HG02759 (cell line): Measurements from ENCODE around the gene DNAAF3.
A peak's percentile ranks its signal among the peaks of the same experiment; 100 is the strongest.
"Not testable (repeated sequence)": the region's sequence is repeated elsewhere in the genome, so short reads cannot be mapped to it uniquely, and the experiment has no call there.

Experiments used
- ATAC-seq: cut with Tn5 transposase; IDR thresholded peaks from one replicate; pipeline ENCODE4 v1.9.1; 2021; ENCODE audit warnings: mild to moderate bottlenecking, moderate library complexity; ENCODE audit not compliant: unreplicated experiment

DNAAF3 gene

DNA sequence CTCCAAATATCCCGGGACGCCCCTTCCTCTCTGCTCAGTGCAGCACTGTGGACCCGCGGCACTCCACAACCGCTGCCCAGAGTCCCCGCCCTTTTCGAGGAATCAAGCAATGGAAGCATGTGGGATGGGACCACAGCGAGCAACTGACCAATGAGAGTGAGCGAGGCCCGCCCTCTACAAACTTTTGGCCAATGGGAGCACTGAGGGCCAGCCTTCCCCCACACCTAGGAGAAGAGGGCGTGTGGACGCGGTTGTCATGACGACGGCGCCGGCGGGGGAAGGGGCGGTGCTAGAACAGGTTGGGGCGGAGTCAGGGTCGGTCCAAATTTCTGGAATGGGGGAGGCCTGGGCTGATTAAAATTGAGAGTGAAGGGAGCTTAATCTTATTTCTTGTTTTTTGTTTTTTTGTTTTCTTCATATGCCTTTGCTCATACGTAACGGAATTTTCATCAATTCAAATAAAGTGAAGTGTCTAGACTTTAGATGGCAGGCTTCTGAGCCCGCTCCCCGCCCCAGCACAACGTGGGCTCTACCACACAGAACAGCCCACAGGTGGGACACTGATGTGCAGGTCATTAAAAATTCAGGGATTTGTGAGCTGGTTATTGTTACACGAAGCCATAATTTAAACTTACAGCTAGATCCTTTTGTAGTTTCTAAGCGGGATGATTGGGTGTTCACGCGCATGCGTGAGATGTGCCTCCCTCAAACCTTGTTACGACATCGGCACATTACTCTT, at the start of gene DNAAF3:
DNAAF3 (minus strand) TSS at position 84 of the 739 bp plus-strand sequence. CDS start 200 bp downstream, outside the sequence.
- peak; percentile 87 for ATAC-seq

GRCh38 chr19:55213547-55213946, 47.1 kb upstream of the DNAAF3 start:
- no peak for ATAC-seq

GRCh38 chr19:55212447-55212846, 46.0 kb upstream of the DNAAF3 start:
- ATAC-seq = no peak

DNA sequence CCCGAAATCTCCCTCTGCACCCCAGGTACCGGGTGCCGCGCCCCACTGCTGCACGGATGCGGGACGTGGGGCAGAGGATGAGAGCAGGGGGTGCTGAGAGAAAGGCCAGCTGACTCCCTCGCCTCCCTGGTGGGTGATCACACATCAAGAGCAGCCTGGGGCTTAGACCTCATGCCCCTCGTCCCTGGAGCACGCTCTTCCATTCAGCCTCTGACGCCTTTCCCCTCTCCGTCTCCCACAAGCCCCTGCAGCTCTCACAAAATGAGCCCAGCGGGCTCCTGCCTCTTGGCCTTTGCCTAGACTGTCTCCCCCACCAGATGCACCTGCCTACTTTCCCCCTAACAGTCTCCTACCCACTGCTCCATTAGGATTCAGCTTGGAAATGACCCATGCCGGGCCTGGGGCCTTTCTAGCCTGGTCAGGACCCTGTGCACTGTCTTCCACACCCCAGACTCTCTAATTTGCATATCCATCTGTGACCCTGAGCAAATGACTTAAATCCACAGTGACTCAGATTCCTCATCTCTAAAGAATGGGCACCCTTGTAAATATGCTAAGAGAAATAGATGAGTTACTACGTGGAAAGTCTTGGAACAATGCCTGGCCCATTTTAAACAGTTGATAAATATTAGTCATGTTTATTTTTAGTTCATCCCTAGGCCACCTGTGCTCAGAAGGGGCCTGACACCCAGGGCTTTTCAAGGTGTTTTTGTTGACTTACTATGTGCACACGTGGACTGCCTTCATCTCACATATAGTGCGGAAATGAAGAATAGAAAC, 43.5 kb upstream of the DNAAF3 start:
- ATAC-seq = no peak

GRCh38 chr19:55208880-55209692, 42.7 kb upstream of the DNAAF3 start, which contains the start of gene PTPRH:
Gene PTPRH (minus strand): TSS chr19:55209501. CDS start chr19:55209433, 68 bp downstream.
- ATAC-seq = no peak

GRCh38 chr19:55206664-55207500, 40.5 kb upstream of the DNAAF3 start:
- no peak for ATAC-seq

DNA sequence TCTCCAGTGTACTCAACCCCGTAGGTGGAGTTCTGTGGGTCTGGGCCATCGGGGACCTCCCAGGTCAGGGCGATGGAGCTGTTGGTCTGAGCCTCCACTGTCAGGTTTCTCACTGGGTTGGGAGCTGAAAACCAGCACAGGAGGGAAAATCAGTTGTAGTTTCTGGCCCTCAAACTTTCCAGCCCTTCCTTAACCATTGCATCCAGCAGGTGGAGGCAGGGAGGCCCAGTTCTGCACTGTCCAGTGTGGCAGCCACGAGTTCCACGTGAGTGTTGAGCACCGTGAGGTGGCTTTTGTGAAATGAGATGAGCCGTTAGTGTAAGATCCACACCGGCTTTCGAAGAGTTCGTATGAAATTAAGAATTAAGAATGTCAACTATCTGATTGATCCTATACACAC, 35.8 kb upstream of the DNAAF3 start:
- not testable (repeated sequence) for ATAC-seq

- no peak for ATAC-seq
Observed at GRCh38 chr19:55199620-55200204, 33.3 kb upstream of the DNAAF3 start.

- ATAC-seq = no peak
Observed at GRCh38 chr19:55198651-55199050, 32.2 kb upstream of the DNAAF3 start.

- no peak for ATAC-seq
Observed at GRCh38 chr19:55197528-55197927, 31.1 kb upstream of the DNAAF3 start.

- ATAC-seq = no peak
Observed at GRCh38 chr19:55196803-55197202, 30.4 kb upstream of the DNAAF3 start.

- no peak for ATAC-seq
Observed at GRCh38 chr19:55193481-55193880, 27.1 kb upstream of the DNAAF3 start.

DNA sequence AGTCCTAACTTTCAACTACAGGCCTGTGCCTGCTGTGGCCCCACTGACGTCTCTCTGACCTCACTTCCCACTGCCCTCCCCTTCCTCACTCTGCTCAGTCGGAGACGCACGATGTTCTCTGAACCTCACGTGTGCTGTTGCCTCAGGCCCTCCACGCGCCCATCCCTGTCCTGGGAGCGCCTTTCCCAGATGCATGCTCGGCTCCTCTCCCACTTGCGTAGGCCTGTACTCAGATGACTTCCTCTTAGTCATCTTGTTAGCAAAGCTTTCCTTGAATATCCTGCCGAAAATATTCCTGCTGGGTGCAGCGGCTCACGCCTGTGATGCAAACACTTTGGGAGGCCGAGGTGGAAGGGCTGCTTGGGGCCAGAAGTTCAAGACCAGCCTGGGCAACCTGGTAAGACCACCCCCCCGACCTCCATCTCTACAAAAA, 23.0 kb upstream of the DNAAF3 start:
- no peak for ATAC-seq

- no peak for ATAC-seq
Observed at GRCh38 chr19:55188625-55189024, 22.2 kb upstream of the DNAAF3 start.

- ATAC-seq = no peak
Observed at GRCh38 chr19:55186080-55186479, 19.7 kb upstream of the DNAAF3 start.

- ATAC-seq = no peak
Observed at GRCh38 chr19:55181740-55182139, 15.3 kb upstream of the DNAAF3 start.

DNA sequence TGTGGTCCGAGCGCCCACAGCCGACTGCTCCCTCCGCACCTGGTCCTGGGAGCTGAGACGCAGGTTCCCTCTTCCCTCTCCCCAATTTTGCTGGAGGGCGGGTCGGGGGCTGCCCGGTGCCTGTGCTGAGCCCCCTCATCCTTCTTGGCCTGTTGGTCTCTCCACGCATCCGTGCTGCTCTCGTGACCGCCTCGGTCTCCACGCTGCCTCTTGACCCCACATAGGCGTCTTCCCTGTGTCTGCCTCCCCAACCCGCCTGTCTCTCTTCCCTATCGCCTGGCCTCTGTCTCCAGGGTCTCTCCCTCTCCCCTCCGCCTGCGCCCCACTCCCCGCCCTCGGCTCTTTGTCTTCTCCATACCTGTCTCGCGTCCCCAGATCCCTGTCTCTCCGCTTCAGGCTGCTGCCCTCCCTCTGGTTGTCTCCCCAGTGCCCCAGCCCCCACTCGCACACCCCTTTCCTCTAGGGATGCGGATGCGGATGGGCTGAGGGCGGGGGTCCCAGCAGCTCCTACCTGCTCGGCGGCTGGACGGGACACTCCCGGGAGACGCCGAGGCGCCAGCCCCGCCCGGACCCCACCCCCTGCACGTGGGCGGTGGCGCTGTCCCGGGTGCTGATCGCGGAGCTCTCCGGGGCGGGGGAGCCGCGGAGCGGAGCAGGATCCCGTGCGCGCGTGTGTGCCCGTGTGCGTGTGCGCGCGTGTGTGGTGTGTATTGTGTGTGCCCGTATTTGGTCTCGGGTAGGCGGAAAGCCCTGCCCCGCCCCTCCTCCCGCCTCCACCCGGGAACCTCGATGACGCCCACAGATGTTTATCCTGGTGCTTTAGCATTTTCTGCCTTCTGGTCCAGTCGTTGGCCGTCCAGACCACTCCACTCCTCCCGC, 13.4 kb upstream of the DNAAF3 start, which contains the start of gene SYT5:
SYT5 (minus strand) TSS at position 684 of the 879 bp plus-strand sequence. CDS start 1,248 bp downstream, outside the sequence.
- ATAC-seq = no peak

- peak; percentile 90 for ATAC-seq
Observed at GRCh38 chr19:55178781-55179599, 12.6 kb upstream of the DNAAF3 start.
